ENCODE data around the gene SMAD3.

DNA sequence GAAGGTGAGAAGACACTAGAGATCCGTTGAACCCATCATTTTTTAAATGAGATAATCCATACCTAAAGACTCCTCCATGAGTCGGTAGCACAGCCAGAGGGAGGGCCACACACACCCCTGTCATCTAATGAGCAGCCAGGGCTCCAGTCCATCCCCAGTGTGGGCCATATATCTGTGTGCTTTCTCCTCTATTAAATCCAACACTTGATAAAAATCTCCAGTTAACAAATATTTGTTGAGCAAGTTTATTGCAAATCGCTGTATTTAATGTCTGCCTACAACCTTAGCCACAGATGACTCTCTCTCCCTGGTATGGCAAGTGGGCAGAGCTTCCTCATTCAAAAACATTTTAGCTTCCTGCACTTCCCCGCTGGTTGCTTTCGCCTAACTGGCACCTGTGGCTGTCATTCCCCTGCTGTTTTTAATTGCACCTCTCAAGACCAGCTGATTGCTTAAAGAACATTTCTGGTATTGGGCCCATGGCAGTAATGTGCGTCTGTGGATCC is 82.8 kb downstream of the SMAD3 start:
- TF ChIP-seq, protein P1, sequence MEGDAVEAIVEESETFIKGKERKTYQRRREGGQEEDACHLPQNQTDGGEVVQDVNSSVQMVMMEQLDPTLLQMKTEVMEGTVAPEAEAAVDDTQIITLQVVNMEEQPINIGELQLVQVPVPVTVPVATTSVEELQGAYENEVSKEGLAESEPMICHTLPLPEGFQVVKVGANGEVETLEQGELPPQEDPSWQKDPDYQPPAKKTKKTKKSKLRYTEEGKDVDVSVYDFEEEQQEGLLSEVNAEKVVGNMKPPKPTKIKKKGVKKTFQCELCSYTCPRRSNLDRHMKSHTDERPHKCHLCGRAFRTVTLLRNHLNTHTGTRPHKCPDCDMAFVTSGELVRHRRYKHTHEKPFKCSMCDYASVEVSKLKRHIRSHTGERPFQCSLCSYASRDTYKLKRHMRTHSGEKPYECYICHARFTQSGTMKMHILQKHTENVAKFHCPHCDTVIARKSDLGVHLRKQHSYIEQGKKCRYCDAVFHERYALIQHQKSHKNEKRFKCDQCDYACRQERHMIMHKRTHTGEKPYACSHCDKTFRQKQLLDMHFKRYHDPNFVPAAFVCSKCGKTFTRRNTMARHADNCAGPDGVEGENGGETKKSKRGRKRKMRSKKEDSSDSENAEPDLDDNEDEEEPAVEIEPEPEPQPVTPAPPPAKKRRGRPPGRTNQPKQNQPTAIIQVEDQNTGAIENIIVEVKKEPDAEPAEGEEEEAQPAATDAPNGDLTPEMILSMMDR (IDR thresholded peaks at IDR 0.05; ENCODE audit: low read depth, low read length, missing input control) = no peak
- TF ChIP-seq, protein P2, sequence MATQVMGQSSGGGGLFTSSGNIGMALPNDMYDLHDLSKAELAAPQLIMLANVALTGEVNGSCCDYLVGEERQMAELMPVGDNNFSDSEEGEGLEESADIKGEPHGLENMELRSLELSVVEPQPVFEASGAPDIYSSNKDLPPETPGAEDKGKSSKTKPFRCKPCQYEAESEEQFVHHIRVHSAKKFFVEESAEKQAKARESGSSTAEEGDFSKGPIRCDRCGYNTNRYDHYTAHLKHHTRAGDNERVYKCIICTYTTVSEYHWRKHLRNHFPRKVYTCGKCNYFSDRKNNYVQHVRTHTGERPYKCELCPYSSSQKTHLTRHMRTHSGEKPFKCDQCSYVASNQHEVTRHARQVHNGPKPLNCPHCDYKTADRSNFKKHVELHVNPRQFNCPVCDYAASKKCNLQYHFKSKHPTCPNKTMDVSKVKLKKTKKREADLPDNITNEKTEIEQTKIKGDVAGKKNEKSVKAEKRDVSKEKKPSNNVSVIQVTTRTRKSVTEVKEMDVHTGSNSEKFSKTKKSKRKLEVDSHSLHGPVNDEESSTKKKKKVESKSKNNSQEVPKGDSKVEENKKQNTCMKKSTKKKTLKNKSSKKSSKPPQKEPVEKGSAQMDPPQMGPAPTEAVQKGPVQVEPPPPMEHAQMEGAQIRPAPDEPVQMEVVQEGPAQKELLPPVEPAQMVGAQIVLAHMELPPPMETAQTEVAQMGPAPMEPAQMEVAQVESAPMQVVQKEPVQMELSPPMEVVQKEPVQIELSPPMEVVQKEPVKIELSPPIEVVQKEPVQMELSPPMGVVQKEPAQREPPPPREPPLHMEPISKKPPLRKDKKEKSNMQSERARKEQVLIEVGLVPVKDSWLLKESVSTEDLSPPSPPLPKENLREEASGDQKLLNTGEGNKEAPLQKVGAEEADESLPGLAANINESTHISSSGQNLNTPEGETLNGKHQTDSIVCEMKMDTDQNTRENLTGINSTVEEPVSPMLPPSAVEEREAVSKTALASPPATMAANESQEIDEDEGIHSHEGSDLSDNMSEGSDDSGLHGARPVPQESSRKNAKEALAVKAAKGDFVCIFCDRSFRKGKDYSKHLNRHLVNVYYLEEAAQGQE (IDR thresholded peaks at IDR 0.05) = no peak
- TF ChIP-seq, protein P3, sequence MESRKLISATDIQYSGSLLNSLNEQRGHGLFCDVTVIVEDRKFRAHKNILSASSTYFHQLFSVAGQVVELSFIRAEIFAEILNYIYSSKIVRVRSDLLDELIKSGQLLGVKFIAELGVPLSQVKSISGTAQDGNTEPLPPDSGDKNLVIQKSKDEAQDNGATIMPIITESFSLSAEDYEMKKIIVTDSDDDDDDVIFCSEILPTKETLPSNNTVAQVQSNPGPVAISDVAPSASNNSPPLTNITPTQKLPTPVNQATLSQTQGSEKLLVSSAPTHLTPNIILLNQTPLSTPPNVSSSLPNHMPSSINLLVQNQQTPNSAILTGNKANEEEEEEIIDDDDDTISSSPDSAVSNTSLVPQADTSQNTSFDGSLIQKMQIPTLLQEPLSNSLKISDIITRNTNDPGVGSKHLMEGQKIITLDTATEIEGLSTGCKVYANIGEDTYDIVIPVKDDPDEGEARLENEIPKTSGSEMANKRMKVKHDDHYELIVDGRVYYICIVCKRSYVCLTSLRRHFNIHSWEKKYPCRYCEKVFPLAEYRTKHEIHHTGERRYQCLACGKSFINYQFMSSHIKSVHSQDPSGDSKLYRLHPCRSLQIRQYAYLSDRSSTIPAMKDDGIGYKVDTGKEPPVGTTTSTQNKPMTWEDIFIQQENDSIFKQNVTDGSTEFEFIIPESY (IDR thresholded peaks at IDR 0.05) = no peak
- TF ChIP-seq RAD21 (IDR thresholded peaks at IDR 0.05) (no peak), FOXA1 (IDR thresholded peaks at IDR 0.05) (no peak), SP1 (IDR thresholded peaks at IDR 0.05) (no peak), YY1 (IDR thresholded peaks at IDR 0.05) (no peak), TAF1 (conservative IDR thresholded peaks at IDR 0.05) (no peak), EGR1 (IDR thresholded peaks at IDR 0.05; ENCODE audit: low read depth in 2 of 2) (no peak), JUND (IDR thresholded peaks at IDR 0.05) (no peak)
- TF ChIP-seq, protein P4, sequence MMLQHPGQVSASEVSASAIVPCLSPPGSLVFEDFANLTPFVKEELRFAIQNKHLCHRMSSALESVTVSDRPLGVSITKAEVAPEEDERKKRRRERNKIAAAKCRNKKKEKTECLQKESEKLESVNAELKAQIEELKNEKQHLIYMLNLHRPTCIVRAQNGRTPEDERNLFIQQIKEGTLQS (IDR thresholded peaks at IDR 0.05) = no peak

Data from liver (tissue), 3 donors.